Astrocyte (in vitro differentiated cells and primary cell): ENCODE data around the gene DIAPH2. TPM values are rescaled to one million over a fixed set of nuclear protein-coding genes. Genes with fewer than 3 reads are reported as not detected.

Experiments
- DNase-seq: peaks from one replicate; pipeline ENCODE4 v3.0.0-alpha.2; 2010; ENCODE audit warnings: low read depth
- FAIRE-seq: peaks from 2 replicates; lab custom pipeline; 2011; peaks lifted over from hg19 to GRCh38; lab: Jason Lieb, UNC
- H2AFZ ChIP-seq: 2 replicates; pipeline ENCODE4 v1.6.0; 2012; ENCODE audit warnings: low read depth, low read length, inconsistent platforms
- H3K27ac ChIP-seq: 2 replicates; pipeline ENCODE4 v1.5.1; 2011; ENCODE audit warnings: low read depth, low read length, inconsistent platforms
- H3K27me3 ChIP-seq: 2 replicates; pipeline ENCODE4 v1.6.0; 2011; ENCODE audit warnings: low read length, inconsistent platforms; ENCODE audit not compliant: insufficient read depth
- H3K36me3 ChIP-seq: 2 replicates; pipeline ENCODE4 v1.5.1; 2011; ENCODE audit warnings: low read length, inconsistent platforms; ENCODE audit not compliant: insufficient read depth
- H3K4me1 ChIP-seq: 2 replicates; pipeline ENCODE4 v1.5.1; 2011; ENCODE audit warnings: low read length, inconsistent platforms; ENCODE audit not compliant: insufficient read depth
- H3K4me2 ChIP-seq: 2 replicates; pipeline ENCODE4 v1.6.0; 2012; ENCODE audit warnings: low read length, inconsistent platforms
- H3K4me3 ChIP-seq: 2 replicates; pipeline ENCODE4 v1.5.1; 2011; ENCODE audit warnings: low read depth, mild to moderate bottlenecking, low read length, inconsistent platforms; ENCODE audit not compliant: insufficient read depth
- H3K79me2 ChIP-seq: 2 replicates; pipeline ENCODE4 v1.6.0; 2012; ENCODE audit warnings: mild to moderate bottlenecking, low read length, inconsistent platforms; ENCODE audit not compliant: insufficient read depth
- H3K9ac ChIP-seq: 2 replicates; pipeline ENCODE4 v1.6.0; 2012; ENCODE audit warnings: mild to moderate bottlenecking, low read length, inconsistent platforms
- H3K9me3 ChIP-seq: 2 replicates; pipeline ENCODE4 v1.5.1; 2012; ENCODE audit warnings: low read depth, mild to moderate bottlenecking, low read length, inconsistent platforms; ENCODE audit not compliant: insufficient read depth
- H4K20me1 ChIP-seq: 2 replicates; pipeline ENCODE4 v1.6.0; 2012; ENCODE audit warnings: low read length, inconsistent platforms; ENCODE audit not compliant: insufficient read depth
- H3K27ac Mint-ChIP-seq: one replicate; pipeline ENCODE4 v1.8.0; 2021; ENCODE audit warnings: mild to moderate bottlenecking, mixed read lengths; ENCODE audit not compliant: unreplicated experiment
- H3K27me3 Mint-ChIP-seq: one replicate; pipeline ENCODE4 v1.8.0; 2021; ENCODE audit warnings: low read depth, mixed read lengths; ENCODE audit not compliant: unreplicated experiment
- H3K36me3 Mint-ChIP-seq: one replicate; pipeline ENCODE4 v1.8.0; 2021; ENCODE audit warnings: low read depth, mixed read lengths; ENCODE audit not compliant: unreplicated experiment
- H3K4me1 Mint-ChIP-seq: one replicate; pipeline ENCODE4 v1.8.0; 2021; ENCODE audit warnings: low read depth, mixed read lengths; ENCODE audit not compliant: unreplicated experiment
- H3K4me3 Mint-ChIP-seq: one replicate; pipeline ENCODE4 v1.8.0; 2021; ENCODE audit warnings: mild to moderate bottlenecking, moderate library complexity, mixed read lengths; ENCODE audit not compliant: unreplicated experiment
- H3K9me3 Mint-ChIP-seq: one replicate; pipeline ENCODE4 v1.8.0; 2021; ENCODE audit warnings: mild to moderate bottlenecking, mixed read lengths; ENCODE audit not compliant: unreplicated experiment
- CTCF ChIP-seq: IDR thresholded peaks from 2 replicates; pipeline ENCODE4 v1.5.1; 2011; ENCODE audit warnings: low read depth, mild to moderate bottlenecking, inconsistent platforms, low read length, moderate library complexity; ENCODE audit not compliant: insufficient read depth
- EZH2 ChIP-seq: IDR thresholded peaks from 2 replicates; pipeline ENCODE4 v1.6.1; 2012; ENCODE audit warnings: mild to moderate bottlenecking, low read length, inconsistent platforms; ENCODE audit not compliant: insufficient read depth
- total RNA-seq: library from RNA; stranded (reverse); gene quantifications from 2 replicates; pipeline ENCODE4 v1.2.1, GENCODE V29; 2021

DIAPH2 gene
- total RNA-seq, 1 donor from 2014 or later, result 9.8 TPM

- no peak overlapping the region for H3K27ac Mint-ChIP-seq
Measured at GRCh38 chrX:96994093-96994492, 309.5 kb downstream of the DIAPH2 start.

GRCh38 chrX:96997196-96997595, 312.6 kb downstream of the DIAPH2 start:
- H3K36me3 Mint-ChIP-seq, result no peaks in the 10 kb centered on the region
- no peak for FAIRE-seq

More at GRCh38 chrX:96994093-96994492, 309.5 kb downstream of the DIAPH2 start:
- Mint-ChIP-seq H3K9me3 (no peaks in the 10 kb centered on the region), H3K4me1 (no peaks in the 10 kb centered on the region), H3K27me3 (no peaks in the 10 kb centered on the region), H3K36me3 (no peaks in the 10 kb centered on the region), H3K4me3 (no peak overlapping the region)
- Histone ChIP-seq H3K27ac (no peak overlapping the region), H4K20me1 (no peaks in the 10 kb centered on the region), H3K9ac (no peak overlapping the region), H3K79me2 (no peaks in the 10 kb centered on the region), H3K36me3 (no peaks in the 10 kb centered on the region), H3K4me3 (no peak overlapping the region), H3K4me1 (no peaks in the 10 kb centered on the region), H3K9me3 (no peaks in the 10 kb centered on the region), H2AFZ (no peak overlapping the region), H3K4me2 (no peak overlapping the region), H3K27me3 (no peaks in the 10 kb centered on the region)
- FAIRE-seq (no peak), DNase-seq (no peak)
- TF ChIP-seq CTCF (no peak), EZH2 (no peak)

More at GRCh38 chrX:96997196-96997595, 312.6 kb downstream of the DIAPH2 start:
- Histone ChIP-seq H2AFZ (no peak overlapping the region), H3K36me3 (no peaks in the 10 kb centered on the region), H3K4me1 (no peaks in the 10 kb centered on the region), H3K9me3 (no peaks in the 10 kb centered on the region), H3K9ac (no peak overlapping the region), H3K4me2 (no peak overlapping the region), H3K27me3 (no peaks in the 10 kb centered on the region), H3K27ac (no peak overlapping the region), H4K20me1 (no peaks in the 10 kb centered on the region), H3K4me3 (no peak overlapping the region), H3K79me2 (no peaks in the 10 kb centered on the region)
- Mint-ChIP-seq H3K4me1 (no peaks in the 10 kb centered on the region), H3K27ac (no peak overlapping the region), H3K9me3 (no peaks in the 10 kb centered on the region), H3K4me3 (no peak overlapping the region), H3K27me3 (no peaks in the 10 kb centered on the region)
- TF ChIP-seq CTCF, result no peak
- TF ChIP-seq EZH2, result no peak
- no peak for DNase-seq
